GM12878 (cell line): ENCODE results near the gene WFDC8. TPM values are rescaled to one million over a fixed set of nuclear protein-coding genes. Genes with fewer than 3 reads are reported as not detected.

Source experiments
- ATAC-seq: fragments of 200-7000 bp; cut with Tn5 transposase; 3 replicates; pipeline ENCODE4 v1.9.1; 2020; ENCODE audit warnings: mild to moderate bottlenecking, moderate library complexity
- BruUV-seq: library from RNA; stranded (reverse); fragments of 400-500 nt; replicated peaks from 2 replicates; lab custom pipeline; 2021; lab: Mats Ljungman, UMichigan
- CTCF ChIA-PET: fragments of 300-600 bp; sonication (Branson Sonifier 250); formaldehyde crosslinking; extraction: SDS; loops from one replicate; lab custom pipeline; 2021; ENCODE audit warnings: inconsistent platforms; lab: Yijun Ruan, JAX
- POLR2A ChIA-PET: fragments of 350-600 bp; formaldehyde crosslinking; extraction: SDS; loops from one replicate; lab custom pipeline; 2021; ENCODE audit warnings: inconsistent platforms; lab: Charles Lee
- RAD21 ChIA-PET: fragments of 300-600 bp; sonication (Branson Sonifier 250); formaldehyde crosslinking; loops from one replicate; lab custom pipeline; 2023; ENCODE audit warnings: antibody characterized with exemption; ENCODE audit not compliant: unreplicated experiment; lab: Charles Lee
- SMC1A ChIA-PET: fragments of 300-600 bp; sonication (Branson Sonifier 250); formaldehyde crosslinking; loops from one replicate; lab custom pipeline; 2023; ENCODE audit not compliant: unreplicated experiment, uncharacterized antibody; lab: Charles Lee
- DNase-seq: peaks from one replicate; pipeline ENCODE4 v3.0.0-alpha.2; 2011; ENCODE audit warnings: low read depth, low spot score
- FAIRE-seq: peaks from 3 replicates; lab custom pipeline; 2011; peaks lifted over from hg19 to GRCh38; lab: Jason Lieb, UNC
- H2AFZ ChIP-seq: 2 replicates; pipeline ENCODE4 v1.6.0; 2011; ENCODE audit warnings: low read depth, low read length, control low read depth; ENCODE audit not compliant: control insufficient read depth
- H3K27ac ChIP-seq: 2 replicates; pipeline ENCODE4 v1.5.1; 2011; ENCODE audit warnings: control low read depth; ENCODE audit not compliant: control insufficient read depth, insufficient read depth
- H3K27me3 ChIP-seq, 2 experiments: replicated peaks in 1 of 2; 2 replicates each; pipeline versions ENCODE4 v1.6.0 to v1.6.1; 2011; ENCODE audit warnings: low read length in 1 of 2; ENCODE audit not compliant: control insufficient read depth in 2 of 2, insufficient read depth in 2 of 2
- H3K36me3 ChIP-seq, 2 experiments: 2 replicates each; pipeline ENCODE4 v1.5.1; 2011; ENCODE audit warnings: low read length in 1 of 2; ENCODE audit not compliant: control insufficient read depth in 2 of 2, insufficient read depth in 2 of 2
- H3K4me1 ChIP-seq: 2 replicates; pipeline ENCODE4 v1.6.1; 2011; ENCODE audit warnings: mild to moderate bottlenecking, low read length, moderate library complexity, mixed read lengths; ENCODE audit not compliant: control insufficient read depth, insufficient read depth
- H3K4me2 ChIP-seq: 2 replicates; pipeline ENCODE4 v1.6.0; 2011; ENCODE audit warnings: control low read depth; ENCODE audit not compliant: control insufficient read depth, insufficient read depth
- H3K4me3 ChIP-seq: fragments of 200-600 bp; sonication (generic); 2 replicates; pipeline ENCODE4 v1.5.1; 2016
- H3K79me2 ChIP-seq: 2 replicates; pipeline ENCODE4 v1.6.0; 2011; ENCODE audit warnings: low read length; ENCODE audit not compliant: control insufficient read depth, insufficient read depth
- H3K9ac ChIP-seq: 2 replicates; pipeline ENCODE4 v1.8.0; 2011; ENCODE audit warnings: low read length, control low read depth, mixed read lengths; ENCODE audit not compliant: control insufficient read depth, insufficient read depth
- H3K9me3 ChIP-seq: replicated peaks from 3 replicates; pipeline ENCODE4 v1.5.1; 2011; ENCODE audit warnings: mild to moderate bottlenecking, low read length; ENCODE audit not compliant: control insufficient read depth, insufficient read depth
- H4K20me1 ChIP-seq: 2 replicates; pipeline ENCODE4 v1.6.0; 2011; ENCODE audit not compliant: control insufficient read depth, insufficient read depth
- CREB1 ChIP-seq: IDR thresholded peaks from 2 replicates; pipeline ENCODE4 v1.6.1; 2012; ENCODE audit warnings: low read depth, mild to moderate bottlenecking, inconsistent platforms
- GABPA ChIP-seq: IDR thresholded peaks from 2 replicates; pipeline ENCODE4 v1.6.1; 2014; ENCODE audit warnings: antibody characterized with exemption, low read depth, mild to moderate bottlenecking, inconsistent platforms
- IKZF2 ChIP-seq, 2 experiments: fragments of 450-650 bp; IDR thresholded peaks; 2 replicates each; pipeline ENCODE4 v1.6.1; 2017; ENCODE audit warnings: mild to moderate bottlenecking in 2 of 2, moderate library complexity in 2 of 2
- MAX ChIP-seq: IDR thresholded peaks from 2 replicates; pipeline ENCODE4 v1.6.1; 2012; ENCODE audit warnings: low read depth, low read length, improper control_type of control experiment
- MLLT1 ChIP-seq: fragments of 450-650 bp; IDR thresholded peaks from 2 replicates; pipeline ENCODE4 v1.6.1; 2016; ENCODE audit warnings: mild to moderate bottlenecking
- NFYB ChIP-seq: IDR thresholded peaks from 2 replicates; pipeline ENCODE4 v1.6.1; 2011; ENCODE audit warnings: low read depth, mild to moderate bottlenecking, low read length, improper control_type of control experiment, moderate library complexity; ENCODE audit not compliant: insufficient read depth
- POU2F2 ChIP-seq: IDR thresholded peaks from 3 replicates; pipeline ENCODE4 v1.6.1; 2011; ENCODE audit warnings: low read depth, mild to moderate bottlenecking, low read length, borderline replicate concordance
- SREBF1 ChIP-seq: IDR thresholded peaks from 2 replicates; pipeline ENCODE4 v1.6.1; 2012; ENCODE audit warnings: mild to moderate bottlenecking, low read length
- YY1 ChIP-seq: IDR thresholded peaks from 2 replicates; pipeline ENCODE4 v1.6.1; 2011; ENCODE audit warnings: low read depth, mild to moderate bottlenecking, low read length
- WGBS: methylation state at CpG from one replicate; pipeline ENCODE4 v1.1.6; 2016; ENCODE audit warnings: low lambda C conversion rate; ENCODE audit not compliant: insufficient replicate concordance, insufficient coverage; ENCODE audit errors: missing lambda C conversion rate; 5-methylcytosine and 5-hydroxymethylcytosine counted together
- in situ Hi-C: fragments of 300-500 bp; cut with MboI; formaldehyde crosslinking; loops from 9 replicates; pipeline ENCODE4 v1.14.3; 2018; ENCODE audit warnings: mixed read lengths
- intact Hi-C: fragments of 100-400 bp; cut with micrococcal nuclease; formaldehyde crosslinking; loops from one replicate; pipeline ENCODE4 v1.14.2; 2022; ENCODE audit not compliant: unreplicated experiment
- polyA plus RNA-seq, 11 experiments: library from polyadenylated mRNA; depleted of rRNA in 4 of 11; unstranded in 6 of 11; stranded (reverse) in 5 of 11; fragments of >200 nt; fragmentation: Nextera tagmentation in 4 of 11; fragmentation: Illumina TruSeq in 1 of 11; extraction: Ambion mirVana in 4 of 11; extraction: Trizol in 1 of 11; gene quantifications; 1 replicate in 1 of 11; 2 replicates in 10 of 11; pipeline versions ENCODE4 v1.2.1 to v1.2.3, GENCODE V29; 2011 to 2016; ENCODE audit warnings: inconsistent platforms in 2 of 11, missing spikeins in 2 of 11, low read depth in 1 of 11
- total RNA-seq, 4 experiments: library from RNA; depleted of rRNA in 3 of 4; stranded (reverse); fragments of >200 nt in 3 of 4; fragmentation: Illumina TruSeq in 1 of 4; extraction: Trizol in 1 of 4; gene quantifications; 2 replicates each; pipeline versions ENCODE4 v1.2.1 to v1.2.3, GENCODE V29; 2013 to 2021
- TF ChIP-seq, protein P1 (sequence below): IDR thresholded peaks from 2 replicates; pipeline ENCODE4 v1.6.1; 2012; ENCODE audit warnings: low read depth, low read length, improper control_type of control experiment

Gene WFDC8
- total and polyA plus RNA-seq, 10 of the 15 experiments (the other 5 are each of a cell fraction or from before 2014, with no cell fraction given), result not detected

- in situ Hi-C loops, result no loop called here
- no peak overlapping the region for H3K4me2 ChIP-seq
- POLR2A ChIA-PET, result no interaction called here
These were observed 38.5 kb upstream of the WFDC8 start for GRCh38 chr20:45617591-45617990.

More at GRCh38 chr20:45617591-45617990, 38.5 kb upstream of the WFDC8 start:
- intact Hi-C loops, result no loop called here
- H2AFZ ChIP-seq, result no peak overlapping the region
- WGBS, result 56% methylated on average over 2 of the region's 2 CpGs
- no peak overlapping the region for H3K27ac ChIP-seq
- H3K4me1 ChIP-seq, result no peaks in the 10 kb centered on the region
- H3K4me3 ChIP-seq, result no peak overlapping the region
- ATAC-seq (no peak), DNase-seq (no peak), FAIRE-seq (no peak)
- no peaks in the 10 kb centered on the region for H3K9me3 ChIP-seq
- SMC1A ChIA-PET, result no interaction called here
- H3K9ac ChIP-seq, result no peak overlapping the region
- CTCF ChIA-PET, result interaction anchor here (0.8 kb wide), 1 partner anchor 28 kb away, joined by 3 read pairs; no protein-coding TSS in a partner anchor
- H3K27me3 ChIP-seq, result peaks cover 0 to 5% of the 10 kb centered on the region in 2 experiments; a peak in 1 of 4 replicates
- TF ChIP-seq SREBF1 (no peak), CREB1 (no peak), IKZF2 (IDR thresholded peaks at IDR 0.05) (no peak), MAX (no peak), MLLT1 (no peak), POU2F2 (no peak), GABPA (no peak), YY1 (no peak), NFYB (no peak)
- TF ChIP-seq, protein P1, sequence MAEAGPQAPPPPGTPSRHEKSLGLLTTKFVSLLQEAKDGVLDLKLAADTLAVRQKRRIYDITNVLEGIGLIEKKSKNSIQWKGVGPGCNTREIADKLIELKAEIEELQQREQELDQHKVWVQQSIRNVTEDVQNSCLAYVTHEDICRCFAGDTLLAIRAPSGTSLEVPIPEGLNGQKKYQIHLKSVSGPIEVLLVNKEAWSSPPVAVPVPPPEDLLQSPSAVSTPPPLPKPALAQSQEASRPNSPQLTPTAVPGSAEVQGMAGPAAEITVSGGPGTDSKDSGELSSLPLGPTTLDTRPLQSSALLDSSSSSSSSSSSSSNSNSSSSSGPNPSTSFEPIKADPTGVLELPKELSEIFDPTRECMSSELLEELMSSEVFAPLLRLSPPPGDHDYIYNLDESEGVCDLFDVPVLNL, result no peak
- no peaks in the 10 kb centered on the region for H3K36me3 ChIP-seq
- RAD21 ChIA-PET, result interaction anchor here (0.5 kb wide), 1 partner anchor 155 kb away, joined by 4 read pairs; no protein-coding TSS in a partner anchor
- no peaks in the 10 kb centered on the region for H3K79me2 ChIP-seq
- BruUV-seq, result no TSS peak
- no peaks in the 10 kb centered on the region for H4K20me1 ChIP-seq
